ES-I3 (cell line): ENCODE results near the gene ASPM.

Experiments used
- H3K36me3 ChIP-seq: 2 replicates; pipeline ENCODE4 v1.6.1; 2013; ENCODE audit warnings: mild to moderate bottlenecking, low read length, control low read depth, moderate library complexity; ENCODE audit not compliant: insufficient read depth
- H3K4me1 ChIP-seq: 2 replicates; pipeline ENCODE4 v1.6.1; 2013; ENCODE audit warnings: mild to moderate bottlenecking, control low read depth, low read length; ENCODE audit not compliant: insufficient read depth
- H3K9ac ChIP-seq: 2 replicates; pipeline ENCODE4 v1.6.1; 2013; ENCODE audit warnings: low read depth, mild to moderate bottlenecking, low read length, moderate library complexity
- H3K9me3 ChIP-seq: 2 replicates; pipeline ENCODE4 v1.6.1; 2013; ENCODE audit warnings: mild to moderate bottlenecking, low read length, moderate library complexity; ENCODE audit not compliant: control insufficient read depth, insufficient read depth

Gene ASPM

GRCh38 chr1:197081117-197081753 is 65.2 kb downstream of the ASPM start:
- Histone ChIP-seq H3K4me1 (no peaks in the 10 kb centered on the region), H3K9ac (no peak overlapping the region), H3K36me3 (peaks cover 26% of the 10 kb centered on the region), H3K9me3 (peaks cover 27% of the 10 kb centered on the region)

- peaks cover 23% of the 10 kb centered on the region for H3K36me3 ChIP-seq
- H3K9me3 ChIP-seq: peaks cover 27% of the 10 kb centered on the region
- no peaks in the 10 kb centered on the region for H3K4me1 ChIP-seq
- no peak overlapping the region for H3K9ac ChIP-seq
Measured at GRCh38 chr1:197080323-197080722, 66.1 kb downstream of the ASPM start.

GRCh38 chr1:197076585-197076984 is 69.9 kb downstream of the ASPM start:
- H3K4me1 ChIP-seq: no peaks in the 10 kb centered on the region
- H3K9me3 ChIP-seq: peaks cover 13% of the 10 kb centered on the region
- no peaks in the 10 kb centered on the region; the same call in 1 of the 2 replicates for H3K36me3 ChIP-seq
- no peak overlapping the region for H3K9ac ChIP-seq

GRCh38 chr1:197073978-197074377 is 72.5 kb downstream of the ASPM start:
- no peaks in the 10 kb centered on the region for H3K9me3 ChIP-seq
- H3K9ac ChIP-seq: no peak overlapping the region
- no peaks in the 10 kb centered on the region for H3K4me1 ChIP-seq
- H3K36me3 ChIP-seq: no peaks in the 10 kb centered on the region

- Histone ChIP-seq H3K36me3 (no peaks in the 10 kb centered on the region), H3K9me3 (no peaks in the 10 kb centered on the region), H3K9ac (no peak overlapping the region), H3K4me1 (no peaks in the 10 kb centered on the region)
Measured at GRCh38 chr1:197067457-197067818, 79.0 kb downstream of the ASPM start.

- Histone ChIP-seq H3K36me3 (no peaks in the 10 kb centered on the region), H3K9ac (no peak within 1 kb of the TSS), H3K9me3 (no peaks in the 10 kb centered on the region), H3K4me1 (no peaks in the 10 kb centered on the region)
Measured at GRCh38 chr1:197066719-197067456, 79.6 kb downstream of the ASPM start, which contains the start of gene F13B. Gene F13B, minus strand, starts transcription at chr1:197067260. Its CDS starts 37 bp downstream, at chr1:197067223.

GRCh38 chr1:197066277-197066676 is 80.2 kb downstream of the ASPM start:
- no peak overlapping the region for H3K9ac ChIP-seq
- no peaks in the 10 kb centered on the region for H3K36me3 ChIP-seq
- H3K4me1 ChIP-seq: no peaks in the 10 kb centered on the region
- H3K9me3 ChIP-seq: no peaks in the 10 kb centered on the region

GRCh38 chr1:197065559-197065958 is 80.9 kb downstream of the ASPM start:
- H3K4me1 ChIP-seq: no peaks in the 10 kb centered on the region
- no peaks in the 10 kb centered on the region for H3K9me3 ChIP-seq
- no peaks in the 10 kb centered on the region for H3K36me3 ChIP-seq
- H3K9ac ChIP-seq: no peak overlapping the region

GRCh38 chr1:197063212-197063611 is 83.3 kb downstream of the ASPM start:
- Histone ChIP-seq H3K9ac (no peak overlapping the region), H3K4me1 (no peaks in the 10 kb centered on the region), H3K36me3 (no peaks in the 10 kb centered on the region), H3K9me3 (no peaks in the 10 kb centered on the region)

GRCh38 chr1:197062692-197063091 is 83.8 kb downstream of the ASPM start:
- Histone ChIP-seq H3K36me3 (no peaks in the 10 kb centered on the region), H3K9me3 (no peaks in the 10 kb centered on the region), H3K4me1 (no peaks in the 10 kb centered on the region), H3K9ac (no peak overlapping the region)

GRCh38 chr1:197049100-197049499 is 97.4 kb downstream of the ASPM start:
- Histone ChIP-seq H3K9ac (no peak overlapping the region), H3K36me3 (no peaks in the 10 kb centered on the region), H3K9me3 (no peaks in the 10 kb centered on the region), H3K4me1 (no peaks in the 10 kb centered on the region)

GRCh38 chr1:197042676-197043341 is 103.7 kb downstream of the ASPM start:
- H3K4me1 ChIP-seq: no peaks in the 10 kb centered on the region
- no peaks in the 10 kb centered on the region for H3K9me3 ChIP-seq
- no peak overlapping the region for H3K9ac ChIP-seq
- H3K36me3 ChIP-seq: no peaks in the 10 kb centered on the region

- Histone ChIP-seq H3K9ac (no peak overlapping the region), H3K36me3 (no peaks in the 10 kb centered on the region), H3K9me3 (no peaks in the 10 kb centered on the region), H3K4me1 (no peaks in the 10 kb centered on the region)
Measured at GRCh38 chr1:197041486-197042353, 104.7 kb downstream of the ASPM start.

- Histone ChIP-seq H3K9me3 (no peaks in the 10 kb centered on the region), H3K36me3 (no peaks in the 10 kb centered on the region), H3K4me1 (no peaks in the 10 kb centered on the region), H3K9ac (no peak overlapping the region)
Measured at GRCh38 chr1:197036861-197037260, 109.6 kb downstream of the ASPM start.
